Measurements from ENCODE around the gene WWC1.

The WWC1 gene

DNA sequence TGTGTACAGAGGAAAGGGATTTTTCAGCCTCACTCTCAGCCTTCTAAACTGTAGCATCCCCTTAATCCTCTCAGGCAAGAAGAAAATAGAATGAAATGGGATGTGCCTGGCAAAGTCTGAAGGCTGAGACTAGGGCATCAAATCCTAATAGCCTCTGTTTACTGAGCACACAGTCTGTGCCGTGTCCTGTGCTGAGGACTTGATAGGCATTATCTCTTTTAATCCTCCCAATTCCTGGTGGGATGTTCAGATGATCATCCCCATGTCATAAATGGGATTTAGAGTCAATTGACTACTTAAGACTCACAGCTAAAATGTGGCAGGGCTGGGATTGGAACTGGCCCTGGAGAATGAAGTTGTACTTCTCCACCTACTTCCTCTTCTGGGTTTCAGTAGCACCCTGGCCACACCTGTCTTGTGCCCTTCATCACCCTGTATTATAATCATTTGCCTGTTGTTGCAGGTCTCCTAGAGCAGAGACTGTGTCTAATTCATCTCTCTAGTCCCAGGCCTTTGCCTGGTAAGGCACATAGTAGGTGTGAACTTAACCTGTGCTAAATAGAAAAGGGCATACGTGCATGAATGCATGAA is 81.0 kb downstream of the WWC1 start:
- in situ Hi-C loops (cut with HindIII; ENCODE audit: low pct_ligation_motif_present, low sequenced_read_pairs), result no loop called here
- no peak for DNase-seq
- Histone ChIP-seq H3K36me3 (replicated peaks) (no peaks in the 10 kb centered on the region), H3K27me3 (replicated peaks) (no peaks in the 10 kb centered on the region), H3K4me3 (ENCODE audit: low read depth, low read length) (no peak overlapping the region), H3K27ac (no peak overlapping the region)
- no peak for TF ChIP-seq CTCF (IDR thresholded peaks at IDR 0.05; ENCODE audit: low read depth, low read length, missing control alignments)

DNA sequence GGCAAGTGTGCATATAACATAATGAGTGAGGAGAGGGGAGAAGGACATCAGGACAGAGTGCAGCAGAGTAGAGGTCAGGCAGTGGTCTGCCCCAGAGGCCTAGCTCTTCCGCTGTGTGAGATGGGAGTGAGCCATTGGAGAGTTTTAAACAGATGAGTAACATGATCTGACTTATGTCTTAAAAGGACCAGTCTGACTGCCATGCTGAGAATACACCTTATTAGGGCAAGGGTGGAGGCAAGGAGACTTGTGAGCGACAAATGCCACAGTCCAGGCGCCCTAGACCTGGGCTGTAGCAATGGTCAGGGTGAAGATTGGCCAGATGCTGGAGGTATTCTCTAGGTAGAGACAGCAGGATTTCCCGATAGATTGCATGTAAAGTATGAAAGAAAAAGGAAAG is 83.1 kb downstream of the WWC1 start:
- H3K27ac ChIP-seq, result no peak overlapping the region
- H3K4me3 ChIP-seq (ENCODE audit: low read depth, low read length), result no peak overlapping the region
- H3K36me3 ChIP-seq (replicated peaks), result no peaks in the 10 kb centered on the region
- no peaks in the 10 kb centered on the region for H3K27me3 ChIP-seq (replicated peaks)
- no peak for TF ChIP-seq CTCF (IDR thresholded peaks at IDR 0.05; ENCODE audit: low read depth, low read length, missing control alignments)
- DNase-seq, result no peak
- in situ Hi-C loops (cut with HindIII; ENCODE audit: low pct_ligation_motif_present, low sequenced_read_pairs), result no loop called here

DNA sequence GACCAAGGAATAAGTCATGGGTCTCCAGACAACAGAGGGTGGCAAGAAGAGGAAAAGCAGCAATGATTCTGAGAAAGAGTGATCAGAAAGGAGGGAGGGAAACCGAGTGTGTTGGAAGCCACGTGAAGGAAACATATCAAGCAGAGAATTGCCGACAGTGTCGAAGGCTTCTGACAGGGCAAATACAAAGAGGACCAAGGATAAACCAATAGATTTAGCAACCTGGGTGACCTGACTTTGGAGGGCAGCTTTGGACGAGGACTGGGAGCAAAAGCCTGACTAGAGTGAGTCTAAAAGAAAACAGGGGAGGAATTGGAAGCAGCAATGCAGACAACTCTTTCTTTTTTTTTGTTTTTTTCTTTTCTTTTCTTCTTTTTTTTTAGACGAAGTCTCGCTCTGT is 83.8 kb downstream of the WWC1 start:
- Histone ChIP-seq H3K36me3 (replicated peaks) (no peaks in the 10 kb centered on the region), H3K4me3 (ENCODE audit: low read depth, low read length) (no peak overlapping the region), H3K27ac (no peak overlapping the region), H3K27me3 (replicated peaks) (no peaks in the 10 kb centered on the region)
- in situ Hi-C loops (cut with HindIII; ENCODE audit: low pct_ligation_motif_present, low sequenced_read_pairs), result no loop called here
- DNase-seq, result no peak
- TF ChIP-seq CTCF (IDR thresholded peaks at IDR 0.05; ENCODE audit: low read depth, low read length, missing control alignments), result no peak

- Histone ChIP-seq H3K36me3 (replicated peaks) (no peaks in the 10 kb centered on the region), H3K4me3 (ENCODE audit: low read depth, low read length) (no peak overlapping the region), H3K27ac (no peak overlapping the region), H3K27me3 (replicated peaks) (no peaks in the 10 kb centered on the region)
- DNase-seq, result no peak
- TF ChIP-seq CTCF (IDR thresholded peaks at IDR 0.05; ENCODE audit: low read depth, low read length, missing control alignments), result no peak
- in situ Hi-C loops (cut with HindIII; ENCODE audit: low pct_ligation_motif_present, low sequenced_read_pairs), result no loop called here
These were observed 86.1 kb downstream of the WWC1 start for GRCh38 chr5:168377525-168377924.

DNA sequence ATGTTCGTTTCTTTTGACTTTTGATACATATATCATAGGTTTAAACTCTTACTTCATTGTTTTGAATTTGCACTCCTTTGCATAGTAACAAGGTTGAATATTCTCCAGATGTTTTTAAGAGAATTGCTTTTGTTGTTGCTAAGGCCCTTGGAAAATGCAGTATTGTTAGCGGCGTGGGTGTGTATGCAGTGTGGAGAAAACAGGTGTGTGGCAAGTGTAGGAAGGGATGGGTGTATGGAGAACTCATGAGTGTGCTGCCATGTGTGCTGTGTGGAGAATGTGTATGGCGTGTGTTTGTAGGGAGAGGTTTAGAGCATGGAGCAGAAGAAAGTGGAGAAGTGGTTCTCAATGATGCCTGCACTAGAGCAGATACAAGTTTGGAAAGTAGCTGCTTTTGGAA is 87.3 kb downstream of the WWC1 start:
- Histone ChIP-seq H3K27me3 (replicated peaks) (no peaks in the 10 kb centered on the region), H3K36me3 (replicated peaks) (no peaks in the 10 kb centered on the region), H3K4me3 (ENCODE audit: low read depth, low read length) (no peak overlapping the region), H3K27ac (no peak overlapping the region)
- no peak for TF ChIP-seq CTCF (IDR thresholded peaks at IDR 0.05; ENCODE audit: low read depth, low read length, missing control alignments)
- no peak for DNase-seq
- in situ Hi-C loops (cut with HindIII; ENCODE audit: low pct_ligation_motif_present, low sequenced_read_pairs), result no loop called here

DNA sequence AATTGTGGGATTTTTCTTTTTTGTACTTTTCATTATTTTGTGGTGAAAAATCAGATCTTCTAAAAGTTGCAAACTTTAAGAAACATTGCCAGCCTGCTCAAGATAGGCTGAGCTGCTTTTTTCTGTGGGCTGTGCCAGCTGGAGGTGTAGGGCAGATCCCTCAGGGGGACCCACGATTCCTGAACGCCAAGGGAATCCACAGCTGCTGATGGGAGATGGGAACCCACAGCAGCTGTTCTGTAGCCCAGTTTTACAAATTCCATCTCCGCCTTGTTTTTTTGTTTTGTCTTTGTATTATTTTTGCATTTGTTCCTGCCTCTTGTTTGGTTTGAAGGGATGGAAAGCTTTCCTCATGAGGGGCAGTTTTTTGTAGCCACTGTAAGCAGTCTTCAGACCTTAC is 91.0 kb downstream of the WWC1 start:
- no peaks in the 10 kb centered on the region for H3K27me3 ChIP-seq (replicated peaks)
- no peaks in the 10 kb centered on the region for H3K36me3 ChIP-seq (replicated peaks)
- no peak for DNase-seq
- H3K4me3 ChIP-seq (ENCODE audit: low read depth, low read length), result no peak overlapping the region
- no peak for TF ChIP-seq CTCF (IDR thresholded peaks at IDR 0.05; ENCODE audit: low read depth, low read length, missing control alignments)
- in situ Hi-C loops (cut with HindIII; ENCODE audit: low pct_ligation_motif_present, low sequenced_read_pairs), result no loop called here
- H3K27ac ChIP-seq, result no peak overlapping the region

All from brain microvascular endothelial cell (primary cell).